Colonic mucosa (tissue), 4 donors: ENCODE data around the gene SNCAIP. TPM values are rescaled to one million over a fixed set of nuclear protein-coding genes. Genes with fewer than 3 reads are reported as not detected.

ENCODE experiments used
- DNase-seq: peaks from one replicate; pipeline ENCODE4 v3.0.0-alpha.2; 2020
- H3K27ac ChIP-seq: fragments of 200-600 bp; one replicate; pipeline ENCODE4 v1.8.0; 2021
- H3K27me3 ChIP-seq: fragments of 200-600 bp; one replicate; pipeline ENCODE4 v1.8.0; 2021
- H3K36me3 ChIP-seq: fragments of 200-600 bp; one replicate; pipeline ENCODE4 v1.8.0; 2021
- H3K4me1 ChIP-seq: fragments of 200-600 bp; one replicate; pipeline ENCODE4 v1.8.0; 2021; ENCODE audit warnings: mild to moderate bottlenecking
- H3K4me3 ChIP-seq: fragments of 200-600 bp; one replicate; pipeline ENCODE4 v1.8.0; 2021
- H3K9ac ChIP-seq, 2 donors: one replicate each; pipeline ENCODE4 v1.7.0; 2013; ENCODE audit warnings: control low read depth in 2 of 2, low read depth in 2 of 2, low read length in 2 of 2
- H3K9me3 ChIP-seq: fragments of 200-600 bp; one replicate; pipeline ENCODE4 v1.8.0; 2021
- intact Hi-C: fragments of 100-400 bp; cut with DNase I; formaldehyde crosslinking; loops from one replicate; pipeline ENCODE4 v1.14.1; 2022
- total RNA-seq, 2 donors: library from RNA; stranded (reverse); fragmentation: NEBNext Ultra II Directional in 1 of 2; extraction: Animal tissue kit (Norgen Biotek cat#: 25700) in 1 of 2; gene quantifications; one replicate each; pipeline ENCODE4 v1.2.1, GENCODE V29; 2021
- TF ChIP-seq, protein P1 (sequence below): fragments of 200-600 bp; IDR thresholded peaks from one replicate; pipeline ENCODE4 v1.8.0; 2022; ENCODE audit warnings: antibody characterized with exemption, mild to moderate bottlenecking
- donor health status: healthy.
- donor health status: DM: no; HTN: no; CAD: no.
- donor health status: DM: no; HTN: no; CAD: no.

SNCAIP gene
- total RNA-seq, 2 donors from 2014 or later, result 0.84 to 1.3 TPM

GRCh38 chr5:122490718-122491117 lies 178.7 kb downstream of the SNCAIP start:
- H3K27ac ChIP-seq, result no peak overlapping the region
- DNase-seq, result no peak
- no peaks in the 10 kb centered on the region for H3K36me3 ChIP-seq
- H3K27me3 ChIP-seq, result no peaks in the 10 kb centered on the region
- H3K9ac ChIP-seq, result no peak overlapping the region
- no peaks in the 10 kb centered on the region for H3K9me3 ChIP-seq
- H3K4me1 ChIP-seq, result no peaks in the 10 kb centered on the region
- TF ChIP-seq, protein P1, sequence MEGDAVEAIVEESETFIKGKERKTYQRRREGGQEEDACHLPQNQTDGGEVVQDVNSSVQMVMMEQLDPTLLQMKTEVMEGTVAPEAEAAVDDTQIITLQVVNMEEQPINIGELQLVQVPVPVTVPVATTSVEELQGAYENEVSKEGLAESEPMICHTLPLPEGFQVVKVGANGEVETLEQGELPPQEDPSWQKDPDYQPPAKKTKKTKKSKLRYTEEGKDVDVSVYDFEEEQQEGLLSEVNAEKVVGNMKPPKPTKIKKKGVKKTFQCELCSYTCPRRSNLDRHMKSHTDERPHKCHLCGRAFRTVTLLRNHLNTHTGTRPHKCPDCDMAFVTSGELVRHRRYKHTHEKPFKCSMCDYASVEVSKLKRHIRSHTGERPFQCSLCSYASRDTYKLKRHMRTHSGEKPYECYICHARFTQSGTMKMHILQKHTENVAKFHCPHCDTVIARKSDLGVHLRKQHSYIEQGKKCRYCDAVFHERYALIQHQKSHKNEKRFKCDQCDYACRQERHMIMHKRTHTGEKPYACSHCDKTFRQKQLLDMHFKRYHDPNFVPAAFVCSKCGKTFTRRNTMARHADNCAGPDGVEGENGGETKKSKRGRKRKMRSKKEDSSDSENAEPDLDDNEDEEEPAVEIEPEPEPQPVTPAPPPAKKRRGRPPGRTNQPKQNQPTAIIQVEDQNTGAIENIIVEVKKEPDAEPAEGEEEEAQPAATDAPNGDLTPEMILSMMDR, result no peak
- intact Hi-C loops, result loop anchor here (5.0 to 10.0 kb wide), 3 partner anchors 196 to 396 kb away; no protein-coding TSS in a partner anchor
- no peak overlapping the region for H3K4me3 ChIP-seq

DNA sequence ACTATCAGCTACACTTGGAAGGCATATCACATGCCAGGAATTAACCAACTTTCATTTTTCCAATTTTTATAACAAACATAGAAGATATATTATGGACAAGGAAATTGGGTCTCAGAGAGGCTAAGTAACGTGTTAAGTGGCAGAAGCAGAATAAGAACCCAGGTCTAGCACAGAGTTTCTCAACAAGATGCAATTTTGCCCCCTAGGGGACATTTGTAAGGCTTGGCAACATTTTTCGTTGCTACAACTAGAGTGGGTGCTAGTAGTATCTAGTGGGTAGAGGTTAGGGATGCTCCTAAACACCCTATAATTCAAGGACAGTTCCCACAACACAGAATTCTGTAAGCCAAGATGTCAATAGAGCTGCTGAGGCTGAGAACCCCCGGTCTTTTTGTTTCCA lies 180.6 kb downstream of the SNCAIP start:
- intact Hi-C loops, result loop anchor here (5.0 to 10.0 kb wide), 3 partner anchors 198 to 398 kb away; no protein-coding TSS in a partner anchor
- TF ChIP-seq, protein P1, result peak; percentile 24

DNA sequence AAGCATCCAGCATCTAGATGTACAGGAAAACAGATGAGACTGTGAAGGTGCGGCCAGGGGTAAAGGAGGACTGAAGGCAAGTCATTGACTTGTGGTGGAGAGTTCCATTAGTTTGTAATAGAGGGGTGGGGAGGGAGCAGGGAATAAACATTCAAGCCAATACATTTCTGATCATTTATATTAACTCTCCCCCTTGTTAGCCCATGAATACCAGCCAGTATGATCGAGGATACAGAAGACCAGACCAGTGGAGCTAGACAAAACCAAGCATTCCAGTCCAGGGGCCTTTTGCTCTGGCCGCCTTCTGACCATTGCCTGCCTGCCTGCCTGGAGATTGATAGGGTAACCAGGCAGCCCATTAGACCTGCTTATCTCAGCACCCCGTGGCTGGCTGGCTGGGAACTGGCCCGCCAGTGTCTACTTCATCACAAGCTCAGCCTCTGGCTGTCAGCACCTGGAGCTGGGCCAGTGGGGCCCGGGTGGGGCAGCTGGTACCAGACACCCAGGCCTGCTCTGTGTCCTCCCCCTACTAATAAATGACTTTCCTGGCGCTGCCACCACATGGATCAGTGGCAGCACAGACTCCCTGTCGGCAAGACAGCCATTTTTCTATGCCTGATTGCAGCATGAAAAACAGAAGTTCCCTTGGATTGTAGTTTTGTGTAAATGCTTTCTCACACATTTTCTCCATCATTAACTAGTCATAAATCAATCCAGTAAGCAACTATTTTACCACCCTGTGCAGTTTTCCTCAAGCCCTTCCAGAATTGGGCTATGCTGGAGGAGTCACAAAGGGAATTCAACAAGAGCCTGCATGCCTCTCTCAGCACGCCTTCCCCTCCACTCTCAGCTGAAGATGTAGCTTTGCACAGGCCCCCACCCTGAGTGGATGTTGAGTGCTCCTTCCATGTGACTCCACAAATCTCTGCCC lies 181.3 kb downstream of the SNCAIP start:
- no peak for DNase-seq
- TF ChIP-seq, protein P1, result no peak
- Histone ChIP-seq H3K4me1 (no peaks in the 10 kb centered on the region), H3K4me3 (no peak overlapping the region), H3K36me3 (no peaks in the 10 kb centered on the region), H3K27me3 (no peaks in the 10 kb centered on the region), H3K9ac (no peak overlapping the region), H3K9me3 (no peaks in the 10 kb centered on the region), H3K27ac (no peak overlapping the region)
- intact Hi-C loops, result loop anchor here (5.0 to 10.0 kb wide), 3 partner anchors 199 to 399 kb away; no protein-coding TSS in a partner anchor

More for the DNA sequence above, 180.6 kb downstream of the SNCAIP start:
- H3K9ac ChIP-seq, result no peak overlapping the region
- no peaks in the 10 kb centered on the region for H3K27me3 ChIP-seq
- DNase-seq, result no peak
- no peaks in the 10 kb centered on the region for H3K9me3 ChIP-seq
- H3K27ac ChIP-seq, result no peak overlapping the region
- no peak overlapping the region for H3K4me3 ChIP-seq
- no peaks in the 10 kb centered on the region for H3K36me3 ChIP-seq
- no peaks in the 10 kb centered on the region for H3K4me1 ChIP-seq

GRCh38 chr5:122494109-122494508 lies 182.1 kb downstream of the SNCAIP start:
- DNase-seq, result no peak
- no peak overlapping the region for H3K4me3 ChIP-seq
- H3K9me3 ChIP-seq, result no peaks in the 10 kb centered on the region
- TF ChIP-seq, protein P1, result no peak
- H3K9ac ChIP-seq, result no peak overlapping the region
- no peak overlapping the region for H3K27ac ChIP-seq
- intact Hi-C loops, result loop anchor here (5.0 to 10.0 kb wide), 3 partner anchors 199 to 399 kb away; no protein-coding TSS in a partner anchor
- no peaks in the 10 kb centered on the region for H3K27me3 ChIP-seq
- no peaks in the 10 kb centered on the region for H3K36me3 ChIP-seq
- H3K4me1 ChIP-seq, result no peaks in the 10 kb centered on the region

DNA sequence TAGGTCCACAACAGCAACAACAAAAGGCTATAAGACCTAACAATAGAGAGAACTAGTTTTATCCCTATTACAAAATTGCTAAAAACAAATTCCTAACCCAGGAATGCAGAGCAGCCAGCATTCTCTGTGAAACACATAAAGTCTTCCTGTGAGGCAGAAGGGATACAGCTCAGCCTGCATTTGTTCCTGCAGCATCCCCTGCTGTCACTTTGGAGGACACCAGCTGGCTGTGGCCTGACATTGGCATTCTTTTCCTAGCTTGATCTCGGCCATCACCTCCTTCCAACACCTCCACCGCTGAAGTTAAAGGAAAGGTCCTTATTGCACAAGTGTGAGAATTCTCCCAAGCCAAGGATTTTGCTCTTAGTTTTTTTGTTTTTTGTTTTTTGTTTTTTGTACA lies 186.1 kb downstream of the SNCAIP start:
- intact Hi-C loops, result loop anchor here (10.0 kb wide), 2 partner anchors 203 to 403 kb away; no protein-coding TSS in a partner anchor
- Histone ChIP-seq H3K4me3 (no peak overlapping the region), H3K9ac (no peak overlapping the region), H3K27me3 (no peaks in the 10 kb centered on the region), H3K27ac (no peak overlapping the region), H3K36me3 (no peaks in the 10 kb centered on the region), H3K4me1 (no peaks in the 10 kb centered on the region), H3K9me3 (no peaks in the 10 kb centered on the region)
- no peak for DNase-seq
- TF ChIP-seq, protein P1, result no peak
